ENCODE measurements around the gene ALS2CL. TPM values are rescaled to one million over a fixed set of nuclear protein-coding genes. Genes with fewer than 3 reads are reported as not detected.

ALS2CL gene
- polyA plus RNA-seq, 2 of the 4 experiments (the other 2 are of a cell fraction): 2.3 to 4.0 TPM

- Histone ChIP-seq H3K4me1 (no peaks in the 10 kb centered on the region), H3K9me3 (no peaks in the 10 kb centered on the region), H3K27ac (no peak overlapping the region), H3K4me3 (no peak overlapping the region), H3K4me2 (no peak overlapping the region)
- TF ChIP-seq ESRRA (IDR thresholded peaks at IDR 0.05; ENCODE audit: borderline replicate concordance, low read length) (no peak), CHD4 (IDR thresholded peaks at IDR 0.05; ENCODE audit: borderline replicate concordance) (no peak), SMC3 (IDR thresholded peaks at IDR 0.05) (no peak), MAZ (IDR thresholded peaks at IDR 0.05; ENCODE audit: borderline replicate concordance, low read depth, low read length) (no peak), CBX2 (IDR thresholded peaks at IDR 0.05; ENCODE audit: borderline replicate concordance, low read depth) (no peak), NFE2L2 (conservative IDR thresholded peaks at IDR 0.05; ENCODE audit: low read length) (no peak), CBX8 (IDR thresholded peaks at IDR 0.05) (no peak), KDM5A (IDR thresholded peaks at IDR 0.05) (no peak), ZC3H11A (IDR thresholded peaks at IDR 0.05) (no peak), PHF8 (IDR thresholded peaks at IDR 0.05; ENCODE audit: borderline replicate concordance, low read depth) (no peak), POLR2AphosphoS2 (conservative IDR thresholded peaks at IDR 0.05; ENCODE audit: low read length) (no peak), HOXA7 (CRISPR knock-in tag; IDR thresholded peaks at IDR 0.05) (no peak), HEYL (CRISPR knock-in tag; IDR thresholded peaks at IDR 0.05) (no peak), MYC (IDR thresholded peaks at IDR 0.05; ENCODE audit: borderline replicate concordance, low read length) (no peak), ZSCAN20 (CRISPR knock-in tag; IDR thresholded peaks at IDR 0.05) (no peak), CHD2 (IDR thresholded peaks at IDR 0.05; ENCODE audit: low read length, partially characterized antibody) (no peak), ZNF302 (CRISPR knock-in tag; IDR thresholded peaks at IDR 0.05) (no peak)
- WGBS (ENCODE audit: missing lambda C conversion rate): 77% methylated on average over 7 of the region's 8 CpGs
- CTCF ChIA-PET: interaction anchor here (0.6 to 2.0 kb wide), 2 partner anchors 171 to 472 kb away, joined by 4 to 6 read pairs; no protein-coding TSS in a partner anchor
- no peak for DNase-seq (ENCODE audit: low read depth in 1 of 2, low spot score in 1 of 2)
- POLR2A ChIA-PET: no interaction called here
- FAIRE-seq: no peak
- no peak for ATAC-seq
Measured at GRCh38 chr3:46659285-46659684, 34.2 kb downstream of the ALS2CL start.

GRCh38 chr3:46656778-46657556 is 36.5 kb downstream of the ALS2CL start:
- no peaks in the 10 kb centered on the region for H3K4me1 ChIP-seq
- peaks cover 3% of the 10 kb centered on the region; the same call in 2 of the 3 replicates for H3K9me3 ChIP-seq
- FAIRE-seq (no peak), DNase-seq (ENCODE audit: low read depth in 1 of 2, low spot score in 1 of 2) (no peak), ATAC-seq (no peak)
- no peak overlapping the region for H3K27ac ChIP-seq
- no peak overlapping the region for H3K4me2 ChIP-seq
- TF ChIP-seq SMC3 (IDR thresholded peaks at IDR 0.05) (no peak), NFE2L2 (conservative IDR thresholded peaks at IDR 0.05; ENCODE audit: low read length) (no peak), NR3C1 (IDR thresholded peaks at IDR 0.05) (no peak), MAFK (IDR thresholded peaks at IDR 0.05; ENCODE audit: partially characterized antibody) (no peak), ZNF302 (CRISPR knock-in tag; IDR thresholded peaks at IDR 0.05) (no peak), BCL3 (IDR thresholded peaks at IDR 0.05) (no peak), KDM5A (IDR thresholded peaks at IDR 0.05) (no peak), TP53 (CRISPR knock-in tag; IDR thresholded peaks at IDR 0.05) (no peak), EHF (CRISPR knock-in tag; IDR thresholded peaks at IDR 0.05) (no peak), BHLHE40 (IDR thresholded peaks at IDR 0.05; ENCODE audit: low read depth, low read length) (no peak), HOXB13 (CRISPR knock-in tag; IDR thresholded peaks at IDR 0.05; ENCODE audit: low read depth) (no peak), RCOR1 (IDR thresholded peaks at IDR 0.05; ENCODE audit: low read depth, low read length) (no peak), FOSL2 (IDR thresholded peaks at IDR 0.05) (no peak), FOSL2 (CRISPR knock-in tag; IDR thresholded peaks at IDR 0.05) (no peak), RNF2 (IDR thresholded peaks at IDR 0.05; ENCODE audit: borderline replicate concordance, low read depth) (no peak), HEYL (CRISPR knock-in tag; IDR thresholded peaks at IDR 0.05) (no peak)
- no peak overlapping the region for H3K4me3 ChIP-seq
- POLR2A ChIA-PET: no interaction called here
- 54% methylated on average over 9 of the region's 9 CpGs for WGBS (ENCODE audit: missing lambda C conversion rate)
- CTCF ChIA-PET: interaction anchor here (1.4 kb wide), 1 partner anchor 168 kb away, joined by 5 read pairs; no protein-coding TSS in a partner anchor
